ENCODE results near the gene LBR. TPM values are rescaled to one million over a fixed set of nuclear protein-coding genes. Genes with fewer than 3 reads are reported as not detected.

The LBR gene
- total RNA-seq, 1 experiment from 2014 or later, result 60.9 TPM

GRCh38 chr1:225446595-225446960 is 18.7 kb upstream of the LBR start:
- Histone ChIP-seq H3K4me2 (ENCODE audit: insufficient read depth, insufficient read length, low read length) (no peak overlapping the region), H3K9me3 (ENCODE audit: control insufficient read depth, low read depth, low read length) (no peaks in the 10 kb centered on the region), H2AFZ (ENCODE audit: low read length) (no peak overlapping the region), H3K23me2 (ENCODE audit: insufficient read length, low read depth, low read length, poor library complexity, severe bottlenecking) (no peaks in the 10 kb centered on the region), H3K23ac (ENCODE audit: insufficient read length, low read depth, low read length) (no peak overlapping the region), H4K91ac (ENCODE audit: insufficient read length, low read depth, low read length) (no peak overlapping the region), H4K20me1 (ENCODE audit: control insufficient read depth, insufficient read depth, insufficient read length) (no peaks in the 10 kb centered on the region), H3T11ph (ENCODE audit: low read length) (no peak overlapping the region), H2BK15ac (ENCODE audit: low read depth, low read length) (no peak overlapping the region), H3K27me3 (ENCODE audit: insufficient read depth, low read length) (no peaks in the 10 kb centered on the region), H4K8ac (replicated peaks; ENCODE audit: insufficient read length, low read depth, low read length) (no peak overlapping the region), H2BK5ac (ENCODE audit: insufficient read length, low read length) (no peak overlapping the region), H2AK5ac (ENCODE audit: insufficient read length, low read length) (no peak overlapping the region), H3K79me1 (ENCODE audit: insufficient read depth, low read depth, low read length, poor library complexity, severe bottlenecking) (no peaks in the 10 kb centered on the region), H2BK12ac (ENCODE audit: insufficient read length, low read depth, low read length) (no peak overlapping the region), H3K14ac (ENCODE audit: insufficient read depth, low read length) (no peak overlapping the region), H3K27ac (ENCODE audit: insufficient read length, low read depth, low read length) (no peak overlapping the region), H3K9ac (ENCODE audit: extremely low read depth, insufficient read length, low read length) (no peak overlapping the region), H3K79me2 (ENCODE audit: insufficient read depth, low read length) (no peaks in the 10 kb centered on the region), H2BK20ac (ENCODE audit: low read depth, low read length, poor library complexity, severe bottlenecking) (no peak overlapping the region), H3K4me1 (ENCODE audit: insufficient read depth, low read length) (peaks cover 8% of the 10 kb centered on the region; the same call in 1 of the 2 replicates), H3K4ac (ENCODE audit: low read depth, low read length) (no peak overlapping the region), H2BK120ac (ENCODE audit: low read depth, low read length, poor library complexity, severe bottlenecking) (no peak overlapping the region), H3K18ac (ENCODE audit: insufficient read length, low read depth, low read length) (no peak overlapping the region), H4K5ac (ENCODE audit: insufficient read length, low read depth, low read length) (no peak overlapping the region), H3K56ac (ENCODE audit: insufficient read length, low read depth, low read length) (no peak overlapping the region)
- Mint-ChIP-seq H3K27me3 (ENCODE audit: low read depth) (peaks cover 14% of the 10 kb centered on the region), H3K4me3 (no peak overlapping the region; a peak in 1 of 5 replicates), H3K9me3 (no peaks in the 10 kb centered on the region; a peak in 1 of 5 replicates), H3K4me1 (peaks cover 25 to 34% of the 10 kb centered on the region in 2 experiments), H3K36me3 (ENCODE audit: insufficient read depth in 1 of 3, low read depth in 3 of 3) (no peaks in the 10 kb centered on the region), H3K27ac (no peak overlapping the region)
- no peak for DNase-seq
- no CpG with 5 or more reads among the region's 7 CpGs for WGBS (ENCODE audit: extremely low coverage, insufficient read length, low lambda C conversion rate)
- TF ChIP-seq CTCF (conservative IDR thresholded peaks at IDR 0.05), result no peak
